Uterus (tissue), 4 donors: ENCODE data around the gene BMAL2. TPM values are rescaled to one million over a fixed set of nuclear protein-coding genes. Genes with fewer than 3 reads are reported as not detected.

Source experiments
- DNase-seq, 2 donors: peaks; one replicate each; pipeline ENCODE4 v3.0.0-alpha.2; 2019 to 2020
- H3K27ac ChIP-seq, 2 donors: fragments of 200-600 bp; sonication (generic); 1 replicate in 1 of 2; 2 replicates in 1 of 2; pipeline ENCODE4 v1.5.1; 2016 to 2018
- H3K27me3 ChIP-seq, 2 donors: fragments of 200-600 bp; sonication (generic); one replicate each; pipeline ENCODE4 v1.5.1; 2018 to 2019; ENCODE audit warnings: control low read depth in 1 of 2
- H3K36me3 ChIP-seq, 2 donors: fragments of 200-600 bp; sonication (generic); one replicate each; pipeline ENCODE4 v1.5.1; 2019; ENCODE audit warnings: control low read depth in 1 of 2
- H3K4me1 ChIP-seq, 2 donors: fragments of 200-600 bp; sonication (generic); one replicate each; pipeline ENCODE4 v1.5.1; 2018 to 2019; ENCODE audit warnings: control low read depth in 1 of 2
- H3K4me3 ChIP-seq, 2 donors: fragments of 200-600 bp; sonication (generic); 1 replicate in 1 of 2; 2 replicates in 1 of 2; pipeline ENCODE4 v1.5.1; 2018 to 2019; ENCODE audit warnings: mild to moderate bottlenecking in 1 of 2
- H3K9me3 ChIP-seq, 2 donors: fragments of 200-600 bp; sonication (generic); one replicate each; pipeline ENCODE4 v1.5.1; 2019; ENCODE audit warnings: control low read depth in 1 of 2
- POLR2A ChIP-seq, 2 donors: fragments of 450-650 bp; IDR thresholded peaks; one replicate each; pipeline ENCODE4 v1.6.1; 2016; ENCODE audit warnings: antibody characterized with exemption in 2 of 2, mild to moderate bottlenecking in 1 of 2, moderate library complexity in 1 of 2
- intact Hi-C: fragments of 100-400 bp; cut with DNase I; formaldehyde crosslinking; loops from one replicate; pipeline ENCODE4 v1.15.1; 2023; ENCODE audit warnings: low total_unique reads
- total RNA-seq, 4 donors: library from RNA; depleted of rRNA in 3 of 4; stranded (reverse); fragments of >200 nt in 3 of 4; gene quantifications; one replicate each; pipeline versions ENCODE4 v1.1.0 to v1.2.4, GENCODE V29; 2014 to 2023
- TF ChIP-seq, protein P1 (sequence below), 4 experiments: fragments of 200-600 bp in 2 of 4; fragments of 450-650 bp in 2 of 4; sonication (generic) in 2 of 4; IDR thresholded peaks; one replicate each; pipeline ENCODE4 v1.5.1; 2016 to 2019; ENCODE audit warnings: antibody characterized with exemption in 4 of 4, mild to moderate bottlenecking in 2 of 4, moderate library complexity in 1 of 4
- donor health status: DM: yes; HTN: yes; CAD: no.

BMAL2 gene
- total RNA-seq, 4 donors from 2014 or later, result under 0.01 to 6.3 (median 1.5) TPM

GRCh38 chr12:27331927-27332324 is 710 bp upstream of the BMAL2 start:
- TF ChIP-seq, protein P1, sequence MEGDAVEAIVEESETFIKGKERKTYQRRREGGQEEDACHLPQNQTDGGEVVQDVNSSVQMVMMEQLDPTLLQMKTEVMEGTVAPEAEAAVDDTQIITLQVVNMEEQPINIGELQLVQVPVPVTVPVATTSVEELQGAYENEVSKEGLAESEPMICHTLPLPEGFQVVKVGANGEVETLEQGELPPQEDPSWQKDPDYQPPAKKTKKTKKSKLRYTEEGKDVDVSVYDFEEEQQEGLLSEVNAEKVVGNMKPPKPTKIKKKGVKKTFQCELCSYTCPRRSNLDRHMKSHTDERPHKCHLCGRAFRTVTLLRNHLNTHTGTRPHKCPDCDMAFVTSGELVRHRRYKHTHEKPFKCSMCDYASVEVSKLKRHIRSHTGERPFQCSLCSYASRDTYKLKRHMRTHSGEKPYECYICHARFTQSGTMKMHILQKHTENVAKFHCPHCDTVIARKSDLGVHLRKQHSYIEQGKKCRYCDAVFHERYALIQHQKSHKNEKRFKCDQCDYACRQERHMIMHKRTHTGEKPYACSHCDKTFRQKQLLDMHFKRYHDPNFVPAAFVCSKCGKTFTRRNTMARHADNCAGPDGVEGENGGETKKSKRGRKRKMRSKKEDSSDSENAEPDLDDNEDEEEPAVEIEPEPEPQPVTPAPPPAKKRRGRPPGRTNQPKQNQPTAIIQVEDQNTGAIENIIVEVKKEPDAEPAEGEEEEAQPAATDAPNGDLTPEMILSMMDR (IDR thresholded peaks at IDR 0.05), result no peak
- TF ChIP-seq POLR2A (IDR thresholded peaks at IDR 0.05), result no peak
- intact Hi-C loops, result no loop called here
- no peak overlapping the region for H3K4me3 ChIP-seq
- H3K9me3 ChIP-seq, result no peaks in the 10 kb centered on the region
- peaks cover 0 to 5% of the 10 kb centered on the region in 2 donors for H3K4me1 ChIP-seq
- DNase-seq, result no peak
- no peaks in the 10 kb centered on the region for H3K27me3 ChIP-seq
- H3K27ac ChIP-seq, result no peak overlapping the region
- H3K36me3 ChIP-seq, result no peaks in the 10 kb centered on the region

DNA sequence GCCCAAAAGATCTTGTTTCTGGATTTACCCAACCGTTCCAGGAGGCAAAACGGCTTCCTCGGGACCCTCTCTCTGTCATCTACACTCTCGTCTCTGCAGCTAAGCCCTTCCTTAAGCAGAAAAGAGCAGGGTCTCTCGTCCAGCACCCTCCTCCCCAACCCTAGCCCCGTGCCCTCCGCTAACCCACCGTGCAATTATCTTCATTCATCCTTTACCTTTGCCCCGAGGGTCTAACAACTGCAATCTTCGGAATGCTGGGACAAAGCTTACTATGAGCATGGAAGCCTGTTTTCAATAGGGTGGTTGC is 276 bp upstream of the BMAL2 start:
- Histone ChIP-seq H3K9me3 (no peaks in the 10 kb centered on the region), H3K36me3 (no peaks in the 10 kb centered on the region), H3K27me3 (no peaks in the 10 kb centered on the region), H3K4me1 (peaks cover 0 to 5% of the 10 kb centered on the region in 2 donors), H3K27ac (peak overlapping the region in 1 of 2 donors; percentile 8), H3K4me3 (peak overlapping the region; percentile 36 to 75)
- DNase-seq, result no peak
- TF ChIP-seq, protein P1 (IDR thresholded peaks at IDR 0.05), result no peak
- TF ChIP-seq POLR2A (IDR thresholded peaks at IDR 0.05), result no peak
- intact Hi-C loops, result no loop called here

- Histone ChIP-seq H3K27me3 (no peaks in the 10 kb centered on the region), H3K36me3 (no peaks in the 10 kb centered on the region), H3K4me3 (peak overlapping the region; percentile 36 to 75), H3K4me1 (peaks cover 0 to 5% of the 10 kb centered on the region in 2 donors), H3K9me3 (no peaks in the 10 kb centered on the region), H3K27ac (peak overlapping the region in 1 of 2 donors; percentile 8)
- intact Hi-C loops, result no loop called here
- no peak for DNase-seq
- no peak for TF ChIP-seq POLR2A (IDR thresholded peaks at IDR 0.05)
- TF ChIP-seq, protein P1 (IDR thresholded peaks at IDR 0.05), result no peak
Measured at GRCh38 chr12:27333403-27334009, 870 bp downstream of the BMAL2 start.

- H3K4me3 ChIP-seq, result no peak overlapping the region
- H3K27me3 ChIP-seq, result no peaks in the 10 kb centered on the region
- no peak for DNase-seq
- no peaks in the 10 kb centered on the region for H3K9me3 ChIP-seq
- intact Hi-C loops, result no loop called here
- peaks cover 0 to 5% of the 10 kb centered on the region in 2 donors for H3K4me1 ChIP-seq
- H3K36me3 ChIP-seq, result no peaks in the 10 kb centered on the region
- H3K27ac ChIP-seq, result no peak overlapping the region
- no peak for TF ChIP-seq POLR2A (IDR thresholded peaks at IDR 0.05)
- TF ChIP-seq, protein P1 (IDR thresholded peaks at IDR 0.05), result no peak
Measured at GRCh38 chr12:27334042-27334720, 1.5 kb downstream of the BMAL2 start.

DNA sequence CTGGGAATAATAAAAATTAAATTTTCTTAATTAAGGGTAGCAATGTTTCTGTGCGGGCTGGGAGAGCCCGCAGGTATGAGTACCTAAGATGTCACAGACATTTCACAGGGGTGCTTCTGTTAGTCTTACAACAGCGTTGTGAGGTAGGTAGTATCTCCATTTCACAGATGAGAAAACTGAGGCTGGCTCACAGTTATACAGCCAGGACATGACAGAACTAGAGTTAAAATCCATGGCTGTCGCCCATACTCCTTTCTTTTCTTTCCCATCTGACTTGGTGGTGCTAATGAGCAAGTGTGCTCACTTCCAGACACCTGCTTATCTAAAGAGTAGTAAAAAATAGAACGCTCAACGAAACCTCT is 2.1 kb downstream of the BMAL2 start:
- H3K9me3 ChIP-seq, result no peaks in the 10 kb centered on the region
- H3K4me1 ChIP-seq, result peaks cover 0 to 5% of the 10 kb centered on the region in 2 donors
- H3K4me3 ChIP-seq, result no peak overlapping the region
- intact Hi-C loops, result no loop called here
- no peaks in the 10 kb centered on the region for H3K36me3 ChIP-seq
- DNase-seq, result no peak
- TF ChIP-seq, protein P1 (IDR thresholded peaks at IDR 0.05), result no peak
- H3K27ac ChIP-seq, result no peak overlapping the region
- no peaks in the 10 kb centered on the region for H3K27me3 ChIP-seq
